Measurements from ENCODE around the gene LGALS3BP. TPM values are rescaled to one million over a fixed set of nuclear protein-coding genes. Genes with fewer than 3 reads are reported as not detected.

The LGALS3BP gene
- total RNA-seq, 8 experiments from 2014 or later = 34.8 to 346 (median 58.7) TPM

DNA sequence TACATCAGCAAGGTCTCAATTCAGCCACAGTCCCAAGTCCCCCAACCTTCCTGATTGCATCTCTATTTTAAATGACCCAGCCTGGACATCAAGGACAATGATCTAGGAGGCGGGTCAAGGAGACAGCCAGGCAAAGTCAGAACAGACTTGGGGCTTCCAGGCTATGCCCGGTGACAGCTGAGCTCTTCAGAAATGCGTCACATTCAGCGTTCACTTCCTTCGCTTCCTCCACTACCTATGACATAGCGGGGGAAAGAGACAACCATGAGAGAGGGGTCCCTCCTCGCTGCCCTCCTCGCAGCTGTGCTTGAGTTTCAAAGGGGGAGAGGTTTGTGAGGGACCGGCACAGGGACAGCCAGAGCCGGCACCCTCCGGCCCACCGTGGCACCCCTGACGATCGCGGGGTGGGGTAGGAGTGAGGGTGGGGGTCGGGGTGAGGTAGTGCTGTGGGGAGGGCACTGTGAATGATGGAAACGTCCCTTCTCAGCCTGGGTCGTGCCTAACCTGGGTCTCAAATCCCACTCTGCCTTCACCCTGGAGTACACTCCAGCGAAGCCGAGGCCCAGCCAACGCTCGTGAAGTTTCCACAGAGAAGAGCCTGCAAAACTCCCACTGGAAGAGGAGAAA, 12.3 kb upstream of the LGALS3BP start:
- no peak overlapping the region for H3K27ac ChIP-seq
- WGBS, 10 experiments = 89 to 100% (median 98%) methylated on average over 1 to 10 of the region's 22 CpGs; no CpG with 5 or more reads in 2 of the 10 experiments
- in situ Hi-C loops (cut with MboI; ENCODE audit: low pct_unique_long_range_greater_than_20kb in 2 of 9, low sequenced_read_pairs in 9 of 9, unreplicated experiment in 9 of 9) = no loop called here

GRCh38 chr17:78991017-78991738, 11.5 kb upstream of the LGALS3BP start:
- no peak overlapping the region for H3K27ac ChIP-seq
- peaks cover 7 to 12% of the 10 kb centered on the region in 2 donors for H3K4me1 ChIP-seq (replicated peaks in 1 of 2)
- in situ Hi-C loops (cut with MboI; ENCODE audit: low pct_unique_long_range_greater_than_20kb in 2 of 9, low sequenced_read_pairs in 9 of 9, unreplicated experiment in 9 of 9) = no loop called here
- 84 to 100% (median 92%) methylated on average over 2 to 13 of the region's 33 CpGs; no CpG with 5 or more reads in 2 of the 10 experiments for WGBS, 10 experiments
- no peak overlapping the region for H3K4me3 ChIP-seq
- ATAC-seq (replicated peaks in 6 of 8) = peak in 1 of 8 experiments; percentile 22

More for the DNA sequence above, 12.3 kb upstream of the LGALS3BP start:
- Histone ChIP-seq H3K4me1 (replicated peaks in 1 of 2) (peaks cover 0 to 4% of the 10 kb centered on the region in 2 donors), H3K4me3 (no peak overlapping the region)
- ATAC-seq (replicated peaks in 6 of 8) = no peak

- in situ Hi-C loops (cut with MboI; ENCODE audit: low pct_unique_long_range_greater_than_20kb in 2 of 9, low sequenced_read_pairs in 9 of 9, unreplicated experiment in 9 of 9) = no loop called here
- no peak for ATAC-seq (replicated peaks in 6 of 8)
- WGBS, 10 experiments = 80 to 100% (median 97%) methylated on average over 2 to 18 of the region's 29 CpGs; no CpG with 5 or more reads in 3 of the 10 experiments
- Histone ChIP-seq H3K27ac (no peak overlapping the region), H3K4me1 (replicated peaks in 1 of 2) (peaks cover 9 to 12% of the 10 kb centered on the region in 2 donors), H3K4me3 (no peak overlapping the region)
Observed at GRCh38 chr17:78990349-78991016, 10.8 kb upstream of the LGALS3BP start.

DNA sequence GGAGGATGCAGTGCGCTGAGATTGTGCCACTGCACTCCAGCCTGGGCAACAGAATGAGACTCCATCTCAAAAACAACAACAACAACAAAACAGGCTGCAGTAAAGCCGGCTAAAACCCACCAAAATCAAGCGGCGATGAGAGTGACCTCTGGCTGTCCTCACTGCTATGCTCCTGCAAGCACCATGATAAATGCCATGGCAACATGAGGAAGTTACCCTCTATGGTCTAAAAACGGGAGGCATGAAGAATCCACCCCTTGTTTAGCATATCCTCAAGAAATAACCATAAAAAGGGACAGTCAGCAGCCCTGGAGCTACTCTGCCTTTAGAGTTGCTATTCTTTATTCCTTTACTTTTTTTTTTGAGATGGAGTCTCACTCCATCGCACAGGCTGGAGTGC, 8.4 kb upstream of the LGALS3BP start:
- in situ Hi-C loops (cut with MboI; ENCODE audit: low pct_unique_long_range_greater_than_20kb in 2 of 9, low sequenced_read_pairs in 9 of 9, unreplicated experiment in 9 of 9) = no loop called here
- no peak overlapping the region for H3K4me3 ChIP-seq
- H3K4me1 ChIP-seq (replicated peaks in 1 of 2) = peaks cover 8 to 9% of the 10 kb centered on the region in 2 donors
- H3K27ac ChIP-seq = no peak overlapping the region
- ATAC-seq (replicated peaks in 6 of 8) = peak in 3 of 8 experiments; percentile 10 to 44 (median 36)
- WGBS, 10 experiments = 72 to 100% (median 82%) methylated on average over 1 to 5 of the region's 6 CpGs; no CpG with 5 or more reads in 2 of the 10 experiments

- in situ Hi-C loops (cut with MboI; ENCODE audit: low pct_unique_long_range_greater_than_20kb in 2 of 9, low sequenced_read_pairs in 9 of 9, unreplicated experiment in 9 of 9) = no loop called here
- Histone ChIP-seq H3K4me3 (no peak overlapping the region), H3K4me1 (replicated peaks in 1 of 2) (peaks cover 8 to 9% of the 10 kb centered on the region in 2 donors), H3K27ac (no peak overlapping the region)
- WGBS, 10 experiments = 7 to 59% (median 37%) methylated on average over 5 to 12 of the region's 15 CpGs
- peak; percentile 24 to 63 (median 50) for ATAC-seq (replicated peaks in 6 of 8)
Observed at GRCh38 chr17:78986649-78987328, 7.1 kb upstream of the LGALS3BP start.

DNA sequence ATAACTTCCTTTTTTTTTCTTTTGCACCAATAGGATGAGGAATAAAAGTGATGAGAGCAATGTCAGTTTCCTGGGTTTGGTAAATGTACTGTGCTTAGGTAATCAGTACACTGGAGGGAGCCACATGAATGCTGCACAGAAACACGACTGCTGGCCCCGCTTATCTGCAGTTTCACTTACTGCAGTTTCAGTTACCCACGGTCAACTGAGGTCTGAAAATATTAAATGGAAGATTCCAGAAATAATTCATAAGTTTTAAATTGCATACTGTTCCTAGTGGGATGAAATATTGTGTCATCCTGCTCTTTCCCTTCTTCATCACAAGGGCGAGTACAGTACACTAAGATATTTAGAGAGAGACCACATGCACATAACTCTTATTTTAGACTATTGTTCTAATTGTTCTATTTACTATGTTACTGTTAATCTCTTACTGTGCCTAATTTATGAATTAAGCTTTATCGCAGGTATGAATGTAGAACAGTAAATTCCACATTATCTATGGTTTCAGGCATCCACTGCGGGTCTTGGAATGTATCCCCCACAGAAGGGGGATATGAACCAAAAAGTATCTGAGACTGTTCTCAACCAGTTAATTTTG, 6.4 kb upstream of the LGALS3BP start:
- WGBS, 10 experiments = 0 to 95% (median 81%) methylated on average over 1 to 6 of the region's 6 CpGs
- in situ Hi-C loops (cut with MboI; ENCODE audit: low pct_unique_long_range_greater_than_20kb in 2 of 9, low sequenced_read_pairs in 9 of 9, unreplicated experiment in 9 of 9) = no loop called here
- H3K4me1 ChIP-seq (replicated peaks in 1 of 2) = peaks cover 9 to 12% of the 10 kb centered on the region in 2 donors
- no peak overlapping the region for H3K27ac ChIP-seq
- peak in 7 of 8 experiments; percentile 30 to 68 (median 49) for ATAC-seq (replicated peaks in 6 of 8)
- no peak overlapping the region for H3K4me3 ChIP-seq

GRCh38 chr17:78985395-78985794, 5.7 kb upstream of the LGALS3BP start:
- 55 to 100% (median 96%) methylated on average over 1 to 5 of the region's 5 CpGs; no CpG with 5 or more reads in 1 of the 10 experiments for WGBS, 10 experiments
- in situ Hi-C loops (cut with MboI; ENCODE audit: low pct_unique_long_range_greater_than_20kb in 2 of 9, low sequenced_read_pairs in 9 of 9, unreplicated experiment in 9 of 9) = no loop called here

DNA sequence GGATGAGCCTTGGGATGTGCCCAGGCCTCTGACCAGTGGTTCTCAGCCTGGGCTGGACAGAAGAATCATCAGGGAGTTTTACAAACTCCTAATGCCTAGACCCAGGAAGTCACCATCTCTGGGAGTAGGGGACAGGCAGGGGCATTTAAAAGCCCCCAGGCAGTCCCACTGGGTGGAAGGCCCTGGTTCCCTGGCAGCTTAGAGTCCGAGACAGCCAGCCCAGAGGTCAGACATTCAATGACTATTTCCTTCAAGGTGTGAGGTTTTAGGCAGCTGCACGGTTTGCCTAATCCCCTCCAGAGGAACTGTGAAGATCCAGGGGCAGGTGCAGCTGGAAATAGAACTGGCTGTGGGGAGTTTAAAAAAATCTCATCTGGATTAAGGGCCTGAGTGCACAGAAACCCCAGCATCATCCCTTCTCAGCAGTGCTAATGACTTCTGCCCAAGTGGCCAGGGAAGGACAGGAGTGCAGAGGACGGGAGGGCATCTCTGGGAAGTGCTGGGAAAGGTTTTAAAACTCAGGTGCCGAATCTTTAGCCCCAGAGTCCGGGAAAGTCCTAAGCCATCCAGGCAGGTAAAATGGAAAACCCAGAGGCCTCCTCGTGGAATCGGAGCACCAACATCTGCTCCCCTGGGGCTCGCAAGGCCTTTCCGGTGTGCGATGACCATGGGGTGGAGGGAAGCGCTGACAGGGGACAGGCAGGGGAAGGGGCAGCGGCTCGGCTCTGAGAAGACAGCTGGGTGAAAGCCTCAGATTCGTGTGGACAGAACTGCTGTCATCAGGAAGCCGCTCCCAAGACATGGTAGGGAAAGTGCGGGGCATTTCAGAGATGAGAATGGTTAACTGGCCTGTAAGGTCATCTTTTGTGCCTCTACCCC, 1.5 kb upstream of the LGALS3BP start:
- in situ Hi-C loops (cut with MboI; ENCODE audit: low pct_unique_long_range_greater_than_20kb in 2 of 9, low sequenced_read_pairs in 9 of 9, unreplicated experiment in 9 of 9) = no loop called here
- 45 to 100% (median 82%) methylated on average over 1 to 6 of the region's 16 CpGs; no CpG with 5 or more reads in 2 of the 10 experiments for WGBS, 10 experiments
- ATAC-seq (replicated peaks in 6 of 8) = no peak
- H3K4me1 ChIP-seq (replicated peaks in 1 of 2) = peaks cover 38 to 41% of the 10 kb centered on the region in 2 donors
- no peak overlapping the region for H3K27ac ChIP-seq
- H3K4me3 ChIP-seq = no peak overlapping the region

More at GRCh38 chr17:78985395-78985794, 5.7 kb upstream of the LGALS3BP start:
- Histone ChIP-seq H3K27ac (no peak overlapping the region), H3K4me1 (replicated peaks in 1 of 2) (peaks cover 11 to 17% of the 10 kb centered on the region in 2 donors), H3K4me3 (no peak overlapping the region)
- no peak for ATAC-seq (replicated peaks in 6 of 8)

DNA sequence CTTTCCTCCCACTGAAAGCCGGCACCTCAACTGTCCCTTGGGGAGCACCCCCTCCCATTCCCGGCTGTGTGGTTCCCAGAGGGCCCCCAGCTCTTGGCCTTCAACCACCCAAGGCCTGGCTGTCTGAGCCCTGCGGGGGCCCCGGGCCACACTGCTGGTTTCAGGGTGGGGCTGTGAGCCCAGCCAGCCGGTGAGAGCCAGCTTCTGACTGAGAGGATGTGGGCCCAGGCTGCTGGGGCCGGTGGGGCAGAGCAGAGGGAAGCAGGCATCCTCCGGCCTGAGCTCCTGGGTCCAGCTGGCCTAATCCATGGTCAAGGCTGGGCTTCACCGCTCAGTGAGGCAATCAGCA, 875 bp upstream of the LGALS3BP start:
- Histone ChIP-seq H3K4me3 (no peak overlapping the region), H3K27ac (peak overlapping the region in 1 of 2 donors; percentile 82), H3K4me1 (replicated peaks in 1 of 2) (peaks cover 36 to 41% of the 10 kb centered on the region in 2 donors)
- WGBS, 10 experiments = 60 to 100% (median 100%) methylated on average over 1 to 2 of the region's 8 CpGs; no CpG with 5 or more reads in 7 of the 10 experiments
- ATAC-seq (replicated peaks in 6 of 8) = peak in 3 of 8 experiments; percentile 1 to 9 (median 4)
- in situ Hi-C loops (cut with MboI; ENCODE audit: low pct_unique_long_range_greater_than_20kb in 2 of 9, low sequenced_read_pairs in 9 of 9, unreplicated experiment in 9 of 9) = no loop called here

GRCh38 chr17:78977997-78978973, 1.4 kb downstream of the LGALS3BP start:
- in situ Hi-C loops (cut with MboI; ENCODE audit: low pct_unique_long_range_greater_than_20kb in 2 of 9, low sequenced_read_pairs in 9 of 9, unreplicated experiment in 9 of 9) = loop anchor here in 1 of 9 experiments (10.0 kb wide), 1 partner anchor 113 kb away; no protein-coding TSS in a partner anchor
- 40 to 100% (median 85%) methylated on average over 1 to 7 of the region's 21 CpGs; no CpG with 5 or more reads in 4 of the 10 experiments for WGBS, 10 experiments
- no peak for ATAC-seq (replicated peaks in 6 of 8)
- no peak overlapping the region for H3K27ac ChIP-seq
- H3K4me3 ChIP-seq = peak overlapping the region in 1 of 5 donors; percentile 34
- peaks cover 49 to 52% of the 10 kb centered on the region in 2 donors for H3K4me1 ChIP-seq (replicated peaks in 1 of 2)

GRCh38 chr17:78977681-78977943, 2.1 kb downstream of the LGALS3BP start:
- Histone ChIP-seq H3K27ac (no peak overlapping the region), H3K4me1 (replicated peaks in 1 of 2) (peaks cover 49 to 56% of the 10 kb centered on the region in 2 donors), H3K4me3 (peak overlapping the region in 1 of 5 donors; percentile 34)
- 60 to 100% (median 80%) methylated on average over 1 to 4 of the region's 8 CpGs; no CpG with 5 or more reads in 5 of the 10 experiments for WGBS, 10 experiments
- ATAC-seq (replicated peaks in 6 of 8) = no peak
- in situ Hi-C loops (cut with MboI; ENCODE audit: low pct_unique_long_range_greater_than_20kb in 2 of 9, low sequenced_read_pairs in 9 of 9, unreplicated experiment in 9 of 9) = loop anchor here in 1 of 9 experiments (10.0 kb wide), 1 partner anchor 113 kb away; no protein-coding TSS in a partner anchor

Data from motor neuron (in vitro differentiated cells).